Esophagus mucosa (tissue), 1 donor: ENCODE measurements around the gene IGFBPL1. TPM values are rescaled to one million over a fixed set of nuclear protein-coding genes. Genes with fewer than 3 reads are reported as not detected.

Experiments used
- ATAC-seq: fragments of 200-7000 bp; cut with Tn5 transposase; one replicate; pipeline ENCODE4 v1.9.1; 2020
- total RNA-seq: library from RNA; stranded (reverse); gene quantifications from one replicate; pipeline ENCODE4 v1.2.4, GENCODE V29; 2023
- donor health status: DM: yes; HTN: yes; CAD: no.

IGFBPL1 gene
- total RNA-seq, 1 donor from 2014 or later: not detected

DNA sequence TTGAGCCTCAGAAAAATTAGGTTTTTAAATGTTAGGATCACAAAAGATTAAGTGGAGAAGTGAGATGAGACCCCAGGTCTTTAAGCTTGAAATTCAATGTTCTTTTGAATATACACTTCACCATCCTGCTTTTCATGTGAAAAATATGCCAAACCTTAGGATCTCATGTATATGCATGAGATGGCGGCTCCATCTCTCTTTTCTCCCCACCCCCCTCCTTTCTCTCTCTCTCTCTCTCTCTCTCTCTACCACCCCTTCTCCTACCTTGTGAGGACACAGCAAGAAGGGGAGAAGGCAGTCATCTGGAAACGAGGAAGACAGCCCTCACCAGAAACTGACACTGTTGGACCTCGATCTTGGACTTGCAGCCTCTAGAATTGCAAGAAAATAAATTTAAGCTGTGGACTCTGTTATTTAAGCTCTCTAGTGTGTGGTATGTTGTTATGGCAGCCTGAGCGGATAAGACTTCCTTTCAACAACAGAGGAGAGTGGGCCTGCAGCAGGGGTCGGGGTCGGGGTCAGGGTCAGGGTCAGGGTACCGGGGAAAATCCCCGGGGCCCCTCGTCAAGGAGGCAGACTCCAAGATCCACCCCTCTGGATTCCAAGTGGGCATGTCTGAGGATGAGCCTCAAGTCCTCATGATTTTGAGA lies 48.1 kb downstream of the IGFBPL1 start:
- ATAC-seq: no peak

DNA sequence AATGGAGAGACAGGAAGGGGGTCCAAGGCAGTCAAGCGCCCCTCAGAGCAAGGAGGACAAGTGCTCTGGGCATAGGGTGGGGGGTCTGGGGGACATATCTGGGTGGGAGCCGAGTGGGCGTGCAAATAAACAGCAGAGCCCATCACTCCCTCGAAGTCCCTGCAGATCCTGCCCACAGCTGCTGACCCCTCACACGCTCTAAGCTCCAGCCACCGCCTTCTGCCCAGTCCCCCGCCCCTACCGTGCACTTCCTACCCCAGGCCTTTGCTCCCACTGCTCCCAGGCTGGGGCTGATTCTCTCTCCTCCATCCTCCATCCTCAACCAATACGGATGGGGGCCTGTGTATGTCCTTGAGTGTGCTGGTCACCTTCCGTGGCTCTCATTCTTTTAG lies 48.7 kb downstream of the IGFBPL1 start:
- no peak for ATAC-seq

DNA sequence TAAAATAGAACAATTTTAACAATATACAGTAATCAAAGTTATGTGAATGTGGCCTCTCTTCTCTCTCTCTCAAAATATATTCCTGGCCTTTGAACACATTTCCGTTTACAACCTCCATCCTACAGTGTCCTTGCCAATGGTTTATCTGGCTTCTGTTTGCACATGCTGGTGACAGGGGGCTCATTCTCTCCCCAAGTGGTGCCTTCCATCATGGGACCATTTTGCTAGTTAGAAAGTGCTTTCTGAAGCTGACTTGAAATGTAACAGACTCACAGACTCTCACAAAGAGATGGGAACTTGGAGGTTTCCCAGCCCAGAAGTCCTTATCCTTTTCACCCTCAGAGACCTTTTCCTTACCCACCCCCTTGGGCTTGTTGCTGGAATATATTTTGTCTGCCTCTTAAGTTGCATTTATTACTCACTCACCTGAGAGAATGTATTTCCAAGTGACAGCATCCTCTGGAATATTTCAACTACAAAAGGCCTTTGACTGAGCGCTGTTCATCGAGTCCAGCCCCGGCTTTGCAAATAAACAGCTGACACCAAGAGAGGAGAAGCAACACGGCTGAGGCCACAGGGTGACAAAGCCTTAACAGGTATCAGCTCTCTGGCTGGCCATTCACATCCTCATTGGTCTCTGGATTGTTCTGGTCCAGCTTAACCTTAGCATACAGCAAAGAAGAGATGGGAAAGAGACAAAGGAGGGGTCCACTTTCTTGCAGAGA lies 49.2 kb downstream of the IGFBPL1 start:
- ATAC-seq: no peak

DNA sequence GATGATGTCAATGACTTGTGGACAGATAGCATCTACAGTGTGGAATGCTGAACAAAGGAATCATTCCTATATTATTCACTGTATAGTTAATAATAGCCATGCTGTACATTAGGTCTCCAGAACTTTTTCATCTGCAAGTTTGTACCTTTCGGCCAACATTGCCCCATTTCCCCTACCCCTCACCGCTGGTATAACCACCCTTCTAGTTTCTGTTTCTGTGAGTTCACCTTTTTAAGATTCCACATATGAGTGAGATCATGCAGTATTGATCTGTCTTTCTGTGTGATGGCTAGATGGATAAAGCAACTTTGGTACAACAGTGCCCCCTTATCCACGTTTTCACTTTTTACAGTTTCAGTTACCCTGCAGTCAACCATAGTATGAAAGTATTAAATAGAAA lies 50.6 kb downstream of the IGFBPL1 start:
- no peak for ATAC-seq

DNA sequence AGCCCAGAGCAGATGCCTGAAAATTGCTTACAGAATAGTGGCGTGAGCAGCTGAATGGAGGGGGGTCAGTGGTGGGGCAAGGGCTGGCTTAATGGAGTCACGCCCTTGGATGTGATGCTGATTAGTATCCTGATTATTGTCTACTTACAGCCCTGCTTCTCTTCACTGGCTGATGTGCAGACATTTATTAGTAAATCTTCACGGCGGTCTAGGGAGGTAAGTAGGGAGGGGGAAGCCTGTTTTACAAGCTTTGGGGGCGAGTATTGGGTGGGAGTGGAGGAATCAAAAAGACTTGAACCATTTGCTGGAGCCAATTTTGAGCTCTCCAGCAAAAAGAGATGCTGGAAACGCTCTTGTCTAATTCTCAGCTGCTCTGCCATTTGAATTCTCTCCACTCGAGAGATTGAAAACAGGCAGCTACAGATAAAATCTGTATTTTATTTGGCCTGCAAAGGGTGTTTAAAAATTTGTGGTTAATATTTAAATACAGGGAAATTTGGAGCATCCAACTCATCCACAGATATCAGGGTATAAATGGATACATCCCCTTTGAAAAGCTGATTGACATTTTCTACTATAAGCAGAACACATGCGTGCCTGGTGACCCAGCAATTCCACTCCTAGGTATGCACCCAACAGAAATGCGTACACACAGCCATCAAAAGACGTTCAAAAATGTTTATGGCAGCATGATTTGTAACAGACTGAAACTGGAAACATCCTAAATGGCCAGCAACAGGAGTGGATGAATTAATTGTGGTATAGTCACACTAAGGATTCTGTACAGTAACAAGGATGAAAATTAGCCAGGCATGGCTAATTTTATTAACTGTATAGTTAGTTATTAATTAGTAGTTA lies 51.3 kb downstream of the IGFBPL1 start:
- no peak for ATAC-seq

DNA sequence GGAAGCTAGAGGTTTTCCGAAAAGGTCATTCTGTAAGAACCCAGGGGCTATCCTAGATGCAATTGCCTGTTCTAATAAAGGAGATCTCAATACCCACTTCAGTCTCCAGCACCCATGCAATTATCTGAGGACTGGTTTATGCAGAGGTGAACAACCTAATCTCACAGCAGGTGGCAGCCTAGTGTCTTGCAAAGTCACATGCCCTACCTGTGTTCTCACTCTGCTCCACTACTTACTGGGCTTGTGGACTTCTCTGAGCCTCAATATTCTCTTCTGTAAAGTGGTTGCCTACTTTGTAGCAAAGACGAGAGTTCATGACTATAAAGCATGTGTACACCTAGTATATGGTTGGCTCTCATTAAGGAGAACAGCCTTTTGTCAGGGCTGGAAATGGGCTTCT lies 52.8 kb downstream of the IGFBPL1 start:
- peak; percentile 84 for ATAC-seq

DNA sequence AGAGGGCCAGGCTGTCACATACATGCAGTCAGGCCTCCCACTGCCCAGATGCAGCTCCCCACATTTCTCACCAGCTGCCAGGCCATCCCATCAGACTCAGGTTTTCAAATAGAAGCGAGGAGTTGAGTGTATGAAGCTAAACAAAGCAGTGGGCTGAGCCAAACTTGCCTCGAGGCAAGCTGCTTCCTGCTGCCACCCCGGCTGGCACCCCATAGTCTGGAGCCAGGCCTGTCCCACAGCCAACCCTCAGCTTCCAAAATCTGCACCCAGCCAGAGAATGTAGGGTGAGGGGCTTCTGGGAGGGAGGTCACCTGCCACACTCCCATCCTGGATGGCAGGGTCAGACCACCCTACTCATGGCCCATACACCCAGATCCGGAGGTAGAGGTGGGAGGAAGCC lies 54.1 kb downstream of the IGFBPL1 start:
- no peak for ATAC-seq

DNA sequence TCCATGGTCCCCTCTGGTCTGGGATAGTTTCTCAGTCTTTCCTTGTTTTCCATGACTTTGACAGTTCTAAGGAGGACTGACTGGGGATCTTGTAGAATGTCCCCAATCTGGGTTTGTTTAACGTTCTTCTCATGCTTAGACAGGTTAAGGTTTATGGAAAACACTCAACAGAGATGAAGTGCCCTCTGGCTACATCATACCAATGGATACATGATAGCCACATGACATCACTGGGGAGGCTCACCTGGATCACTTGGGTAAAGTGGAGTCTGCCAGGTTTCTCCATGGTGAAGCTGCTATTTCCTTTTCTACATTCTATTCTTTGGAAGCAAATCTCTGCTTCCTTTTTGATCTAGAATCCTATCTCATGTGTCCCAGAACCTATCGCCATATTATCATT lies 55.5 kb downstream of the IGFBPL1 start:
- ATAC-seq: no peak

DNA sequence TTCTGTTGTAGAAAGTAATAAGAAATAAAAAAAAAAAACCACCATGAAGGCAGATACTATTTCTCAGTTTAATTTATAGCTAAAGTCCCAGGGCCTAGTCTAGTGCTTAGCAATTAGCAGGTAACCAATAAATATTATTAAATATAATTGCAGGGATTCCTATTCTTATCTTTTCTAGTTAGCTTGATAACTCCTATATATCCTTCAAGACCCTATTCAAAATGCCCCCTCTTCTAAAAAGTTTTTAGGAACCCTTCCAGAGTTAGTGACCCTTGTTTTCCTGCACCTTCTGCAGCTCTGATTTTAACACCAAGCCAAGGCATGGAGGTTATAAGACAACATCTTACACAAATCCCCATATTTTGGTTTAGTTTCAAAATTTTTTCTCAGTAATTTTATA lies 56.4 kb downstream of the IGFBPL1 start:
- ATAC-seq: no peak

DNA sequence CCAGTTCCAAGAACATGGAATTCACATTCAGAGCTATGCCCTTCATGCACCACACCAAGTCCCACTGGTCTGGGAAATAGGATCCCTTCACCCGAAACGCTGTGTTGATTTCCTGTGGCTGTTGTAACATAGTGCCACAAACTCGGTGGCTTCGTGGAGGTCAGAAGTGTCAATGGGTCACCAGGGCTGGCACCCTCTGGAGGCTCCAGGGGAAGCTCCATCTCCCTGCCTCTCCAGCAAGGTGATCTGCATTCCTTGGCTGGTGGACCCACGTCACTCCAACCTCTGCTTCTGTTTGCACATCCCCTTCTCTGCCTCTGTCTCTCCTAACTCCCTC lies 60.7 kb downstream of the IGFBPL1 start:
- ATAC-seq: no peak

DNA sequence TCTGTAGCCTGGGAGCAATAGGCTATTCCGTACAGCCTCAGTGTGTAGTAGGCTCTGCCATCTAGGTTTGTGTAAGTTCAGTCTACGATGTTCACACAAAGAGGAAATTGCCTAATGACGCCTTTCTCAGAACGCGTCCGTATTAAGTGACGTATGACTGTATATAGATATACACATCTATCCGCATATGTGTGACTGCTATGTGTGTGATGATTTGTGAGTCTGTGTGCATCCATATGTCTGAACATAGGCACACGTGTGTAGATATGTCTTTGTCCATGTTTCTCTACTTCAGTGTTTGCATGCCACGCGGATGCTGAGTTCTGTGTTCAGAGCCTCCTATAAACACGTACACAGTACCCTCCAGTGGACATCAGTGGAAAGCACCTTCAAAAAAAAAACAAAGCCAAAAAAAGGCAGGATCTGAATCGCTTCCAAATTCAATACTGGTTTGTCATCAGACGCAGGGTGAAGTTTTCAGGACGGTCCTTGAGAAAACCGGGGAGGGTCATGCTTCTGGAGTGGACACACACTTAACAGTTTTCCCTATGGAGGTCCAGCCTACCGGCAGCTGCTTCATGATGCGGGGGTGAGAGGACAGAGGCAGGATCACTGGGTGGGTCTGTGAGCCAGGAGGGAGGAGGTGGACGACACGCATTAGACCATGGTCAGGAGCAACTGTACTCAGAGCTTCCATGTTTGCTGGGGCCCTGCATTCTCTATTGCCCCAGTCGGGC lies 61.2 kb downstream of the IGFBPL1 start:
- peak; percentile 81 for ATAC-seq

DNA sequence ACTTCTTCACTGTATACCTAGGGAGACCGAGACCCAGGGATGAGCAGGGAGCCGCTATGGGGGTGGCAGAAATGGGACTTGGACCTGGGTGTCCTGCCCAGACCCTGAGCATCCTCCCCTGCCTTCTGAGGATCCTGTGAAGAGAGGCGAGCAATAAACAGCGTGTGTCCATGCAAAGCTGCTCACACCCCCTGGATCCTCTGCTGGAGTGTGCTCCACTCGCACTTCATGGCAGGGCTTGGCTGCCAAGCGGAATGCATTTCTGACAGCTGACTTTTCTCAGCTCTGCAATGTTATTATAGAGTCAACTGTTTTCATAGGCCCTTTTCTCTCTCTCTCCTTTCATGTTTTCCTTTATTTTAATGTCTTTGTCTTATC lies 62.8 kb downstream of the IGFBPL1 start:
- ATAC-seq: no peak

DNA sequence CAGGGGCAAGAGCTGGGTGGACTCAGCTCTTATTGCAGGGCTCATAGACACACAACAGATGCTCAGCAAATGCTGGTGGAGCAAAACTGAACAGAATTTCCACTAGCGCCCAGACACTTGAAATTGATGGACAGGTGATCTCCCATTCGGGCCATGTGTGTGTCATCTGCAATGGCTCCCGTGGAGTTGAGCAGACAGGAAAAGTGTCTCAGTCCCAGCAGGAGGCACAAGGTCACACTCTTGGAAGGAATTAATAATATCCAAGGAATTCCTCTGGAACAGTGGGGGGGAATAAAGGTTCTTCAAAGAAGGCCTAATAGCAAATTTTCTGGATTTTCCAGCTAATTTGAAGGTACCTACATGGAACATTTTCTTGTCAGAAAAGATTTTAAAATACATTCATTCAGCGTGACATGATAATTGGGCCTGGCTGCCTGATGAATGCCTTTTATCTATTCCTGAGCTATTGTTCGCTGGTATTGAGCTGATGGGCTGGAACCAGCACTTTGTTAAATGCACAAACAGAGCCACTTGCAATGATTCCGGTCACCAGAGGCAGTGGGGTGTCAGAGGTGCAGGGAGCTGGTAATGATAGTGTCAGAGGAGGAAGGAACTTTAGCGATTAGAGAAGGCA lies 63.3 kb downstream of the IGFBPL1 start:
- ATAC-seq: no peak

DNA sequence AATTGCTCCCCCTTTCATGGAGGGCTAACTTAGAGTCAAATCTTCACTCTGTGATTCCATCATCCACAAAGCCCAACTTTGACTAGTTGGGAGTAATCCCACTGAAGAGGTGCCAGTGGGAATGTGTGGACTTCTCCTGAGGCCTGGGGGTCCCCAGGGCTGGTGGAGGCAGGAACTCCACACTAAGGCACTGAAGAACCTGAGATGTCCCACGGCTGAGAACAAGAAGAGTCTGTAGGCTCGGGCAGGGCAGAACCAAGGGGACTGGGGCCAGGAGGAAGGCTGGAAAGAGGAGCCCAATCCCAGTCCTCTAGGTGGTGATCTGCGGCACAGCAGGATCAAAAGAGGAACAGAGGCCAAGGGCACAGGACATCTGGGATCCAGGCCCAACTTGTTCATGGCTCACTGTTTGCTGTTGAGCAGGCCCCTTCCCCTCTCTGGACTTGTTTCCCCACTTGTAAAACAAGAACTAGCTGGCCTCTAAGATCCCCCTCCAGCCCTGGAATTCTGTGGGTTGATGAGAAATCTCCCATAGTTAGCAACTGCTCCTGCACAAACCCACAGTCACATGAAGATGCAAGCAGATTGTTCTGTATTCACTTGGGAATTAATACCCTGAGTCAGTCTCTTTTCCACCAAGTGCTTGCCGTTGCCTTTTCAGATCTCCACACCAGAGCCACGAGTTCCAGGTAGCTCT lies 64.4 kb downstream of the IGFBPL1 start:
- no peak for ATAC-seq

DNA sequence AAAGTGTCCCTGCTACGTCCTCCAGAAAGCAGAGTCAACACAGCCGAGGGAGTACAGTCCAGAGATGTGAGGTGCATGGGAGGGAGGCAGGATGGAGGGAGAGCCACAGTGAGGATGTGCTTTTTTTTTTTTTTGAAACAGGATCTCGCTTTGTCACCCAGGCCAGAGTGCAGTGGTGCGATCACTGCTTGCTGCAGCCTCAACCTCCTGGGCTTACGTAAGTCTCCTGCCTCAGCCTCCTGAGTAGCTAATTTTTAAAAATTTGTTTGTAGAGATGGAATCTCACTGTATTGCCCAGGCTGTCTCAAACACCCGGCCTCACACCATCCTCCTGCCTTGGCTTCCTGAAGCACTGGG lies 65.0 kb downstream of the IGFBPL1 start:
- no peak for ATAC-seq

DNA sequence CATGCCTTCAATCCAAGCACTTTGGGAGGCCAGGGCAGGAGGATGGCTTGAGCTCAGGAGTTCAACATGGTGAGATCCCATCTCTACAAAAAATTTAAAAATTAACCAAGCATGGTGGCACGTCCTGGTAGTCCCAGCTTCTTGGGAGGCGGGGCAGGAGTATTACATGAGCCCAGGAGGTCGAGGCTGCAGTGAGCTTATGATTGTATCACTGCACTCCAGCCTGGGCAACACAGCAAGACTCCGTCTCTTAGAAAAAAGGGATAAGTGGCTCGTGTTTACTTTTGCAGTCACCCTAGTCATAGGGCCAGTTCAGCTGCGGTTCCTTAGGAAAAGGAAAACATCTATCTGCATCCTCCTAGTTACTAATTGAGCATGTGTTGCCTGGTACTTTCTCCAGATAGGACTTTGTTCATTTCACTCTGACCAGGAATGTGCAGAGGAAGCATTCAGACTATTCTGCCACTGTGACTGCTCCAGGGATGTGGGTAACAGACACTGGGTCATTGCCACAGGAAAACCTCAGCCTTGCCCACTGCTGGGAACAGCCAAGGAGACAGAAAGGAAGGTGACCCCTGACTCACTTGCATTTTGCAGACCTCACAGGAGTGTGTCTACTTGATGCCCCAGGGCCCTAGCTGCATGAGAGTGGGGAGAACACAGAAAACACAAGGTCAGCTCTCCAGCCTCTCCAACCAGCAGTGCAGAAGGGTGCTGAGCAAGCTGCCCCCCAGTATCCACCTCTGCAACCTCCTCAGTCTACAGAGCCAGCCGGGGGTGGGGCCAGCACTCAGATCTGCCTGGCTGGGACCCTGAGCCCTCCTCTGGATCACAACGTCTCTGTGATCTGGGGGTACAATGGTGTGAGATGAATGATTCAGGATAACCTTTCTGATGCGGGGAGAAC lies 65.6 kb downstream of the IGFBPL1 start:
- ATAC-seq: no peak

DNA sequence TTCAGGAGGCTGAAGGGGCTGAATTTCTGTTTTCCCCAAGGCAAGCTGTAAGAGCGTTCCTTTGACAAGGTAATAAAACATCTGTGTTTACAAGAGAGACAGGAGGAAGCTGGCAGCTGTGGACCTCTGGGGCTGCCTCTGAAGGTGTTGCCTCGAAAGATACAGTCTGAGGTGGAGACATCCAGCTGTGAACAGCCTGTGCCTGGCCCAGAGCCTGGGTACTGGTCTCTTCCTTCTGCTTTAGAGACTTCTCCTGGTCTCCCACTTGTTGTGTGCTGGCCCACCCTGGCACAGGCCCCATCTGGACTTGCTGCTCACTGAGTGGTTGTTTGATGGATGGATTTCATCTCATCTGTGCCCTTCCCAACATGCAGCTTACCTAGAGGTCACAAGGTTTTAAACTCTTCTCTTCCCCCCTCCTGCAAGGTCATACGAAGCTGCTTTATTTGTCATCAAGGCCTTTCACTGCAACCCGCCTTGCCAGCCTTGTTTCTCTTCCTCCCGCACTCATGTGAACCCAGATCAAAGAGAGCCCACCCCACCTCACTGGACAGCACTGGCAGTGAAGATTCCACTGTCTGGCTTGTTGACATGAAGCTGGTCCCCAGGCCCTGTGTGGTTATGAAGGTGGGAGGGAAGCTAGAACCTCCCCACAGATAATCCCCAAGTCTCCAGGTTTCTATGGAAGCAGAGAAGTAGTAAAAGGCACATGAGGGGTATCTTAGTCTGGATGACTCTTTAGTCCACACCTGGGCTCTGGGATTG lies 66.7 kb downstream of the IGFBPL1 start:
- no peak for ATAC-seq

DNA sequence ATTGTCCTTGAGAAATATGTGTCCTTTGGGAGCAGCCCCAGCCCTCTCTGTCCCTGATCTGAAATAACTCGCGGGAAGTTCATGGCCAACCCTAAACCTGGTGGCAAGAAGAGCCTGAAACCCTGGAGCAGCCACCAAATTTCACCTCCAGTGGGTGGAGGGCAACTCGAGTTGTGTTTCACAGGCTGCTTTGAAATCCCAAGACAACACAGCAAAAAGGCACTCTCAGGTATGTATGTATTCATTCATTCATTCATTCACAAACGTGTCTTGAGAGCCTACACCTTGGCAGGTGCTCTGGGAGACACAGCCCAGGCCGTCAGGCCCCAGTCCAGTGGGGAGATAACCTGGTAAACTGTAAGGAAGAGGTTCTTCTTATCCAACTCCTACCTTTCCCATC lies 67.4 kb downstream of the IGFBPL1 start:
- no peak for ATAC-seq
